GM18526 (cell line): ENCODE measurements around the gene FLRT3.

Experiments
- POLR2A ChIP-seq: IDR thresholded peaks from 3 replicates; pipeline ENCODE4 v1.6.1; 2011; ENCODE audit not compliant: insufficient read length; ENCODE audit errors: extremely low read depth

FLRT3 gene

DNA sequence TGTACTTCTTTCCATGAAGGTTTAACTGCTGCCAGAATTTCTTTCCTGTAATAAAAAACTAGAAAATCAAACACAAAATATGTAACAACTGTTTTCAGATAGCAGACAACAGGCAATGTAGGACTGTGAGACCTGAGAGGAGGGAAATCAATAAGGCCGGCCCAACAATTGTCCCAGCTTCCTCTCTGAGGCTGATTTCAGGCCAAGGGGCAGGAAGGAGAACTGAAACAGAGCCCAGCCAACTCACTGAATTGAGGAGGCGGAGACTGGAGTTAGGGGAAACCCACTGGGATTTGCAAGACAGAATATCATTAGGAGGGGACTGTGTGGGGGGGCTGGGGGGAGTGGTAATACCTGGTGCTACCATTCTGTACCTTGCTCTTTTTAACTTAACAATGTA lies 42.2 kb downstream of the FLRT3 start:
- no peak for TF ChIP-seq POLR2A

DNA sequence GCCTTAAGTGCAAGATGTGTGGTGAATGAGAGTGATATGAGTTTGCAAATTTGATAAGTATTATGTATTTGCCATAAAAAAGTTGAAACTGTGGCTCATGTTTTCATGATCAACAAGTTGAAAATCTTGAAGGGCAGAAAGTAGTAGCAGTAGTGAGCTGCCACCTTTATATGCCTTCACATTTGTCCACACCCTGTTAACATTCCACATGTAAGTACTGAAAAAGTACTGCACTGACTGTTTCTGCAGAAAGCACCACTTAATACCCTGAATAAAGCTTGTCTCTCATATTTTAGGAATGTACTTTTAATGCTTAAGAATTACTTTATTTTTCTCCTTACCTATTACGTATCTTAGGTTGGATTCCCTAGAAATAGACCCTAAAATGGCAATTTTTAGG lies 45.9 kb downstream of the FLRT3 start:
- no peak for TF ChIP-seq POLR2A

- no peak for TF ChIP-seq POLR2A
Measured at GRCh38 chr20:14288341-14289330, 48.8 kb downstream of the FLRT3 start.

- no peak for TF ChIP-seq POLR2A
Measured at GRCh38 chr20:14284443-14284842, 53.0 kb downstream of the FLRT3 start.

DNA sequence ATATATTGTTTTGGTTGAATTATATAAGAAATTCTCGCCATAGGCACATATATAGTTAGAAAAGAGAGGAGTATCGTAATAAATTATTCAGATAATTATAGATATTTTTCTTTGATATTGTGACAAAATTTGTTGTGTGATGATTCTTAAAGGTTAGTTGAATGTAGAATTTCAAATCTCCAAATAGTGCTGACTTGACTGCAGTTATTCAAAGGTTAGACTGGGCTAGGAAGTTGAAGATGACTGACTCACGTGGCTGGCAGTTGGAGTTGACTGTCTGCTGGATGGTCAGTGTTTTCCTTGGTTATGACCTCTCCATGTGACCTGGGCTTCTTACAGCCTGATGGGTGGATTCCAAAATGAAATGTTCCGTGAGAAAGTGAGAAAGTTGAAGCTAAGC lies 55.3 kb downstream of the FLRT3 start:
- TF ChIP-seq POLR2A: no peak
